HG03045 (cell line): ENCODE data around the gene BAMBI.

Experiments used
- ATAC-seq: cut with Tn5 transposase; IDR thresholded peaks from one replicate; pipeline ENCODE4 v1.9.1; 2021; ENCODE audit warnings: mild to moderate bottlenecking, moderate library complexity; ENCODE audit not compliant: unreplicated experiment

The BAMBI gene

GRCh38 chr10:28704464-28705161 is 27.3 kb downstream of the BAMBI start:
- ATAC-seq = no peak

- no peak for ATAC-seq
Measured at GRCh38 chr10:28705472-28705871, 28.2 kb downstream of the BAMBI start.

DNA sequence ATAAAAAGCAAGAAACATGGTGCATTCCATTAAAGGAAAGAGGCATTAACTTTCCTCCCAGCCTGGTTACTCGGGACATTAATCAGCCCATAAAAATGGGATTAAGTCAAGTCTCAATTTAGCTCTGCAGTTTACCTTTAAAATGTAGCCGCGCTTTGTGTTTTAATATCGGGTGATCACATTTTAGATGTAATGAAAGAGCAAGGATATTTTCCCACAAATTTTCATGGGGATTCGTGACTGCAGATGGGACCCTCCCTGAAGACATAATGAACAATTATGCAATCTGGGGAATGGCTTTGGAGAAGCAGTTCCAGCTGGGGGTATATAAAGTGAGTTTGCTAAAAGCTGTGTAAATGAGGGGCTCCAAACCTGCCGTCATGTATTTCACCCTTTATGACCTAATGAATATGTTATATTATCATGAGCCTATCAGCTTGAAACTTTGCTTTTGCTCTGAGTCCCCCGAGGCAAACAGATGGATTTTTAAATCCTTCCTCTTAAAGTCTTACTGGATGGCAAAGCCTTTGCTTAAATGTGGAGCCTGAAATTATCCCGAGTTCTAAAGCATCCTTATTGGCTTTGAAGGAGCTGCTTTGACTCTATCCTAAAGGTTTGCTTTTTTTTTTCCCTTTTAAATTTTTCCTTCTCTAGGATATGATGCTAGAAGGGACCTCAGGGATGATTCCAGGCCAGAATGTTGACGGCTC is 31.8 kb downstream of the BAMBI start:
- no peak for ATAC-seq

DNA sequence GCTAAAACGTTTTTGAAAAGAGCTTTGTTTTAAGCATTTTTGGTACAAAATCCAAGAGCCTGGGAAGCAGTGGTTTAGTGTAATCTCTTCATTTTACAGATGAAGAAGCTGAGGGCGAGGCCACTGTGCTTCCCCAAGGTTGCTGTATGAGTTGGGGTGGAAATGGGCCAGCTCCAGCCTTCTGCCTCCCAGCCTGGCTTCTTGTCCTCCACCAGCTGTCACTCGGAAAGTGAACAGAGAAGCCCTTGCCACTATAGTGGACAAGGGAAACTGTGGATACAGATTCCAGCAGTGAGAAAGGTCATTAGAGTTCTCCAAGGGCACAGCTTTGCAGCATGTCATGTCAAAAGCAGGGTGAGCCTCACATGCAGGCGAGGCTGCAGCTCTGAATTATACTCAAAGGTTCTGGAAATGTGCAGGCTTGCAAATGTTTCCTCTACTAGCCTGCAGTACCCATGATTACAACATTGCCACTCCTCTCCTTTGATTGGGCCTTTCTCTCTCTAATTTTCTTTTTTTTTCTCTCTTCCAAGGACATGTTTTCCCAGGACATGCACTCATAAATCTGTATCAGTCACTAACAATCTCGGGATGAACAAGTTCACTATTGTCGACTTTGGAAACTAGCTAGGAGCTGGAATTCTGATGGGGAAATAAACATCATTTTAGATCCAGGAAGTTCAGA is 33.0 kb downstream of the BAMBI start:
- no peak for ATAC-seq

DNA sequence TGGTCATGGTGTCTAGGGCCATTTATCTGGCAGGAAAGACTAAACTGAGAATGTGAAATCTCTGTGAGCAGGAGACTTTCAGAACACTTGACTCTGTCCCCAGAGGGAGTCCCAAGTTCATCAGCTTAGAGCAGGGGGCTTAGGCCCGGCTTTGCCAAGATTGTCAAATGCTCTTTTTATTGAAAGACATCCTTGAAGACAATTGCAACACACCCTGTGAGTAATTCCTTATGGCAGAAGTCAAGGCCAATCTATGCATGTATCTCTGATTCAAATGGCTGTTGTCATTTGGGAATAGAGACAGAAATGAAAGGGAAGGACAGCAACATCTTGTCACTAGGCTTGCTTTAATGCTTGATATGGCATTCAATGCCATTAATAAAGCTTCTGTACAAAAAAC is 33.7 kb downstream of the BAMBI start:
- ATAC-seq = no peak

DNA sequence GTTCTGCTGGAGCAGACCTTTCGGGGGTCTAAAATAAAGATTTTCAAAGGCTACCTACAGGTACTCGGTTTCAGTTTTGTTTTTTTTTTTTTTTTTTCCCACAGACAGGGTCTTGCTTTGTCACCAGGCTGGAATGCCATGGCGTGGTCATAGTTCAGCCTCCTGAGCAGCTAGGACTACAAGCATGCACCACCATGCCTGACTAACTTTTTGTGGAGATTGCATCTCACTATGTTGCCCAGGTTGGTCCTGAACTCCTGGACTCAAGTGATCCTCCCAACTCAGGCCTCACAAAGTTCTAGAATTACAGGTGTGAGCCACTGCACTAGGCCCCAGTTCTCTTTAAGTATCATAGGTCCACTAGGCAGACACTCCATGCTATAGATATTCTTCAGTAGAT is 34.5 kb downstream of the BAMBI start:
- no peak for ATAC-seq

GRCh38 chr10:28713626-28714352 is 36.5 kb downstream of the BAMBI start:
- ATAC-seq = no peak

GRCh38 chr10:28714401-28715053 is 37.2 kb downstream of the BAMBI start:
- no peak for ATAC-seq

- no peak for ATAC-seq
Measured at GRCh38 chr10:28715246-28715645, 37.9 kb downstream of the BAMBI start.

DNA sequence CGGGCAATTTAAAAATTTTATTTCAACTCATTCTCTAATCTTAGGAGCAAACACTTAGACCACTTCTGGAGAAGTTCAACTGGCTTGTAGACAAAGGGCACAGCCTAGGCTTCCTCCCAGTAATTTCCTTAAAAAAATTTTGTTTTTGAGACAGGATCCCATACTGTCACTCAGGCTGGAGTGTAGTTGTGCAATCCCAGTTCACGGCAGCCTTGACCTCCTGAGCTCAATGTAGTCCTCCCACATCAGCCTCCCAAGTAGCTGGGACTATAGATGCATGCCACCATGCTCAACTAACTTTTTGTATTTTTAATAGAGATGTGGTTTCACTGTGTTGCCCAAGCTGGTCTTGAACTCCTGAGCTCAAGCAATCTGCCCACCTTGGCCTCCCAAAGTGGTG is 38.4 kb downstream of the BAMBI start:
- no peak for ATAC-seq

- no peak for ATAC-seq
Measured at GRCh38 chr10:28716748-28717147, 39.4 kb downstream of the BAMBI start.

DNA sequence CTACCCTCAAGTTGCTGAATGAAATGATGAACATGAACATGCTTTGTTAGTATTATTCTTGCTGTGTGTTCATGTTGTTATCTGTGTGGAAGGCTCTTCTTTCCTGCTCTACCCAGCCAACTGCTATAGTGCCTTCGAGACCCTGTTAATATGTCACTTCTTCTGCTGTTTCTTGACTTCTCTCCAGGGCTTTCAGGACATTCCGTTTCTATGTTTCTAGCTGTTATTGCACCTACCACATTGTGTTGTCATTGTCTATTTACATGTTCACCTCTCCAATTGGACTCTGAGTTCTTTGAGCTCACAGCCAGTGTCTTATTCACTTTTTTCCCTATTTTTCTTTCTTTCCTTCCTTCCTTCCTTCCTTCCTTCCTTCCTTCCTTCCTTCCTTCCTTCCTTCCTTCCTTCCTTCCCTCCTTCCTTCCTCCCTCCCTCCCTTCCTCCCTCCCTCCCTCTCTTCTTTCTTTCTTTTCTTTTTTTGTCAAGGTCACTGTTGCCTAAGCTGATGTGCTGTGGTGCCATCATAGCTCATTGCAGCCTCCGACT is 40.4 kb downstream of the BAMBI start:
- ATAC-seq = no peak

- no peak for ATAC-seq
Measured at GRCh38 chr10:28719789-28720436, 42.6 kb downstream of the BAMBI start.

- ATAC-seq = no peak
Measured at GRCh38 chr10:28721318-28721951, 44.1 kb downstream of the BAMBI start.

GRCh38 chr10:28722065-28722803 is 44.9 kb downstream of the BAMBI start:
- no peak for ATAC-seq

GRCh38 chr10:28728366-28728765 is 51.0 kb downstream of the BAMBI start:
- ATAC-seq = no peak

DNA sequence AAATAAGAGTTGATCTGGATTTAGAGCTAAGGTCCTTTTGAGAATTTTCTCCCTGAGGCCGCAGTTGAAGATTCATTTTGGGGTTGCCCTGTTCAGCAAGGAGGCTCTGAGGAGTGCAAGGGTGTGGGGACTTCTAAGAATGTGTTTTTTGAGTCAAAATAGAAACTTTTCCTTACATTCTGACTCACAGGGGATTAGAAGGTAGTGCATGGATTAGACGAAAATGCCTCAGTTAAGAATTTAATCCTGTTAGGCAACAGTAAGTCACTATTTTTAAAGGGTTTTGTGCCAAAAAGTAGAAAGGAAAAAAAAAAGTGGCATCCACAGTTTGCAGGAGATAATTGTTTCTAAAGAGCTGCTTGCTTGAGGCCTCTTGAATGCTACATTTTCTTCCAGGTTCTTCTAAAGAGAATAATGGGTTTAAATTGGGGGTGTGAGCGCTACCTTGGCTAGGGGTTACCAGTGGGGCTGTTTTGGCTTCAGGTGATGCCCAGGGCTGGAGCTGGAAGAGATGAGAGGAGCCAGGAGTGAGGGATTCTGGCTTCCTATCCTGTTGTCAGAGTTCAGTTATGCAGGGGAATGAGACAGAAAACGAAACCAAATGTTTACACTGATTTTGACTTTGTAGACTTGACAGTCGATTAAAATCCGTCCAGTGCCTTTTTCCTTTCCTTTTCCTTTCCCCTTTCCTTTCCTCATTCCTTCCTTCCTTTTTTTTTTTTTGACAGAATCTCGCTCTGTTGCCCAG is 52.9 kb downstream of the BAMBI start:
- ATAC-seq = no peak

DNA sequence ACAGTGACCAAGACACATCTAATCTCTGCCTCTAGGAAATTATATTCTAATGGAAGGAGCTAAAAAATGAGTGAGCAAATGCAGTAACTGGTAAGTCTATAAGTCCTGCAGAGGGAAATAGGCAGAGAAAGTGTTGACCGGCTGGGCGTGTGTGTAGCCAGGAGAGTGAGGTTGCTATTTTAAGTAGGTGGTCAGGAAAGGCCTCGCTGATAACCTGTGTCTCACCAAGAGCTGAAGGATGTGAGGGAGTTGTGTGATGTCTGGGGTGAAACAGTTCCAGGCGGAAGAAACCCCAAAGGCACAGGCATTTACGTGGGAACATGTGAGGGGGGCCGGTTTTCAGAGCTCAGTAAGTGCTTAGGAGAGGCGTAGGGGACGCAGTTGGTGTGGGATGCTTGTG is 54.8 kb downstream of the BAMBI start:
- ATAC-seq = no peak
